Prostate gland (tissue), 2 donors: Measurements from ENCODE around the gene C4A.
"Not testable (repeated sequence)": the region's sequence is repeated elsewhere in the genome, so short reads cannot be mapped to it uniquely, and the experiment has no call there.

Experiments used
- POLR2A ChIP-seq: fragments of 450-650 bp; IDR thresholded peaks from one replicate; pipeline ENCODE4 v1.6.1; 2016; ENCODE audit warnings: antibody characterized with exemption, mild to moderate bottlenecking
- TF ChIP-seq, protein P1 (sequence below), 4 experiments: fragments of 200-600 bp in 2 of 4; fragments of 450-650 bp in 2 of 4; sonication (generic) in 2 of 4; IDR thresholded peaks; 1 replicate in 3 of 4; 2 replicates in 1 of 4; pipeline ENCODE4 v1.5.1; 2016 to 2019; ENCODE audit warnings: antibody characterized with exemption in 4 of 4, mild to moderate bottlenecking in 2 of 4, moderate library complexity in 2 of 4

DNA sequence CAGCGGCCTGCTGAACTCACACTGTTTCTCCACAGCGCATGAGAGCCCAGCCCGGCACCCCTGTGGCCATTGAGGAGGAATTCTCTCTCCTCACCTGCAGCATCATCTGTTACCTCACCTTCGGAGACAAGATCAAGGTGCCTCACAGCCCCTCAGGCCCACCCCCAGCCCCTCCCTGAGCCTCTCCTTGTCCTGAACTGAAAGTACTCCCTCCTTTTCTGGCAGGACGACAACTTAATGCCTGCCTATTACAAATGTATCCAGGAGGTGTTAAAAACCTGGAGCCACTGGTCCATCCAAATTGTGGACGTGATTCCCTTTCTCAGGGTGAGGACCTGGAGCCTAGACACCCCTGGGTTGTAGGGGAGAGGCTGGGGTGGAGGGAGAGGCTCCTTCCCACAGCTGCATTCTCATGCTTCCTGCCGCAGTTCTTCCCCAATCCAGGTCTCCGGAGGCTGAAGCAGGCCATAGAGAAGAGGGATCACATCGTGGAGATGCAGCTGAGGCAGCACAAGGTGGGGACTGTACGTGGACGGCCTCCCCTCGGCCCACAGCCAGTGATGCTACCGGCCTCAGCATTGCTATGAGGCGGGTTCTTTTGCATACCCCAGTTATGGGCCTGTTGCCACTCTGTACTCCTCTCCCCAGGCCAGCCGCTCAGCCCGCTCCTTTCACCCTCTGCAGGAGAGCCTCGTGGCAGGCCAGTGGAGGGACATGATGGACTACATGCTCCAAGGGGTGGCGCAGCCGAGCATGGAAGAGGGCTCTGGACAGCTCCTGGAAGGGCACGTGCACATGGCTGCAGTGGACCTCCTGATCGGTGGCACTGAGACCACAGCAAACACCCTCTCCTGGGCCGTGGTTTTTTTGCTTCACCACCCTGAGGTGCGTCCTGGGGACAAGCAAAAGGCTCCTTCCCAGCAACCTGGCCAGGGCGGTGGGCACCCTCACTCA, 57.7 kb downstream of the C4A start:
- TF ChIP-seq, protein P1, sequence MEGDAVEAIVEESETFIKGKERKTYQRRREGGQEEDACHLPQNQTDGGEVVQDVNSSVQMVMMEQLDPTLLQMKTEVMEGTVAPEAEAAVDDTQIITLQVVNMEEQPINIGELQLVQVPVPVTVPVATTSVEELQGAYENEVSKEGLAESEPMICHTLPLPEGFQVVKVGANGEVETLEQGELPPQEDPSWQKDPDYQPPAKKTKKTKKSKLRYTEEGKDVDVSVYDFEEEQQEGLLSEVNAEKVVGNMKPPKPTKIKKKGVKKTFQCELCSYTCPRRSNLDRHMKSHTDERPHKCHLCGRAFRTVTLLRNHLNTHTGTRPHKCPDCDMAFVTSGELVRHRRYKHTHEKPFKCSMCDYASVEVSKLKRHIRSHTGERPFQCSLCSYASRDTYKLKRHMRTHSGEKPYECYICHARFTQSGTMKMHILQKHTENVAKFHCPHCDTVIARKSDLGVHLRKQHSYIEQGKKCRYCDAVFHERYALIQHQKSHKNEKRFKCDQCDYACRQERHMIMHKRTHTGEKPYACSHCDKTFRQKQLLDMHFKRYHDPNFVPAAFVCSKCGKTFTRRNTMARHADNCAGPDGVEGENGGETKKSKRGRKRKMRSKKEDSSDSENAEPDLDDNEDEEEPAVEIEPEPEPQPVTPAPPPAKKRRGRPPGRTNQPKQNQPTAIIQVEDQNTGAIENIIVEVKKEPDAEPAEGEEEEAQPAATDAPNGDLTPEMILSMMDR (IDR thresholded peaks at IDR 0.05) = not testable (repeated sequence)
- TF ChIP-seq POLR2A = not testable (repeated sequence)
